ENCODE data around the gene C3orf20.

The C3orf20 gene

DNA sequence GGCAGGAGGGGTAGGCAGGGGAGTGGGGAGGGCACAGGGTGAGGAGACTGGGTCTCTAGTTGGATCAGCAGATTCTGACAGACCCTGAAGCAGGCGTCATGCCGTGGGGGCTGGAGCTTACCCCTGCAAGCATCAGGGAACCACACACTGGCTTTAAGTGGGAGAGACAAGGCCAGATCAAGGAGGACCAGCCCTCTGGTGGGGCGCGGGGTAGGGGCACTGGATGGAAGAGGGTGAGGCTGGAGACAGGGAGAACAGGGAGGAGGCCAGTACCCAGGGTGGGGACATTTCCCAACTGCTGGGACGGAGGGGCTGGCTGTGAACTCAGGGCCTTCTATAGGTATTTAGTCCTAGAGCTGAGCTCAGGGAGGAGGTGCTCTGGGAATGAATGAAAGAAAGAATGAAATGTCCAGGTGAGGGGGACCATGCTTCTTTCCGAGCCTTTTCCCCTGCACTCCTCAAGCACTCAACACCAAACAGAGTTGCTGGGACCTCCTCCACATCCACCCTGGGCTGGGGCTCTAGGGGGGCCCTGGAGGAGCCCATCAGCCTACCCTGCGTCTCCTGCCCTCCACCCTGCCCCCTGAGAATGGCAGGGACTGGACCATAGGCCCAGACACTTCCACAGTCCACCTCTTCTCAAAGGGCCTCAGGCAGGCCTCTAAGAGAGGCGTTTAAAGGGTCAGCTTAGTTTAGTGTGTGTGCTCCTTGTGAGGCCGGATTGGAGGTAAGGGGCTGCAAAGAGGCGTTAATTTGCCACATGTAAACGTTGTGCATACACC lies 94.8 kb downstream of the C3orf20 start:
- Histone ChIP-seq H3K18ac (ENCODE audit: low read length) (peak overlapping the region; percentile 21), H3K9ac (ENCODE audit: low read depth, low read length, poor library complexity) (no peak overlapping the region), H3K4me1 (ENCODE audit: control insufficient read depth in 2 of 2, insufficient read depth in 1 of 2, low read depth in 1 of 2, low read length in 2 of 2) (peaks cover 0 to 2% of the 10 kb centered on the region in 2 donors), H3K23ac (ENCODE audit: low read depth, low read length, poor library complexity) (no peak overlapping the region), H2BK5ac (ENCODE audit: low read length) (no peak overlapping the region), H3K4me3 (ENCODE audit: low read length in 2 of 2) (no peak overlapping the region), H2AFZ (ENCODE audit: low read length) (no peak overlapping the region), H2AK5ac (ENCODE audit: low read depth, low read length) (peak overlapping the region; percentile 41), H3K79me1 (ENCODE audit: low read depth, low read length) (no peaks in the 10 kb centered on the region), H3K14ac (ENCODE audit: low read length) (peak overlapping the region; percentile 83), H3K9me3 (replicated peaks in 1 of 2; ENCODE audit: control insufficient read depth in 2 of 2, insufficient read depth in 1 of 2, low read depth in 1 of 2, low read length in 2 of 2) (no peaks in the 10 kb centered on the region), H3K27ac (replicated peaks; ENCODE audit: low read length) (no peak overlapping the region), H3K36me3 (replicated peaks in 1 of 2; ENCODE audit: control insufficient read depth in 2 of 2, insufficient read depth in 2 of 2, low read length in 2 of 2) (no peaks in the 10 kb centered on the region), H3K4me2 (ENCODE audit: insufficient read depth, low read length, poor library complexity, severe bottlenecking) (no peak overlapping the region), H4K91ac (ENCODE audit: low read depth, low read length, poor library complexity) (no peak overlapping the region), H2BK120ac (ENCODE audit: low read depth, low read length) (no peak overlapping the region), H2BK12ac (ENCODE audit: low read length) (no peak overlapping the region), H3K4ac (ENCODE audit: low read length) (no peak overlapping the region), H3K27me3 (ENCODE audit: control insufficient read depth in 3 of 3, insufficient read depth in 3 of 3, low read depth in 1 of 3, low read length in 3 of 3) (peaks cover 0 to 2% (median 0%) of the 10 kb centered on the region in 3 experiments), H4K8ac (ENCODE audit: low read depth, low read length) (no peak overlapping the region), H2BK15ac (ENCODE audit: low read length) (peak overlapping the region; percentile 24)
- no CpG with 5 or more reads among the region's 11 CpGs for WGBS, 2 donors (ENCODE audit: extremely low coverage in 2 of 2, insufficient read length in 2 of 2, insufficient replicate concordance in 1 of 2)
- DNase-seq (ENCODE audit: low spot score), result no peak

DNA sequence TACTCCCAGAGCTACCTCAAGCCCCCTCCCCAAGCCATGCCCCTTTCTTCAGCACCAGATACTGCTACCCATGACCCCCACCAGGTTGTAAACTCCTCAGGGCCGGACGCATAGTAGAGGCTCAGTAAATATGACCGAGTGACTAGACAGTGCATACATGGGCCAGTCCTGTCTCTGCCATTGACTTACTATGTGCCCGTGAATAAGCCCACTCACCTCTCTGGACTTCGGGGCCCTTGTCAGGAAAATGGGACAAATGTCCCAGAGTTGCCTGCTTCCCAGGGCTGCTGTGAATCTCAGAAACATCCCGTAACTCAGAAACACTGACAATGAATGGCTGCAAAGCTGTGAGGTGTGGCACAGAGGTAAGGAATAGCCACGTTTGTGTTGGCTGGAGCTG lies 95.7 kb downstream of the C3orf20 start:
- H2BK12ac ChIP-seq (ENCODE audit: low read length), result no peak overlapping the region
- H3K18ac ChIP-seq (ENCODE audit: low read length), result no peak overlapping the region
- WGBS, 2 donors (ENCODE audit: extremely low coverage in 2 of 2, insufficient read length in 2 of 2, insufficient replicate concordance in 1 of 2), result no CpG with 5 or more reads among the region's 7 CpGs
- H2AK5ac ChIP-seq (ENCODE audit: low read depth, low read length), result no peak overlapping the region
- no peak overlapping the region for H3K4ac ChIP-seq (ENCODE audit: low read length)
- H3K27me3 ChIP-seq (ENCODE audit: control insufficient read depth in 3 of 3, insufficient read depth in 3 of 3, low read depth in 1 of 3, low read length in 3 of 3), result peaks cover 0 to 2% (median 0%) of the 10 kb centered on the region in 3 experiments
- no peak overlapping the region for H3K4me3 ChIP-seq (ENCODE audit: low read length in 2 of 2)
- no peak overlapping the region for H4K8ac ChIP-seq (ENCODE audit: low read depth, low read length)
- H3K9me3 ChIP-seq (replicated peaks in 1 of 2; ENCODE audit: control insufficient read depth in 2 of 2, insufficient read depth in 1 of 2, low read depth in 1 of 2, low read length in 2 of 2), result no peaks in the 10 kb centered on the region
- H3K4me1 ChIP-seq (ENCODE audit: control insufficient read depth in 2 of 2, insufficient read depth in 1 of 2, low read depth in 1 of 2, low read length in 2 of 2), result peaks cover 0 to 2% of the 10 kb centered on the region in 2 donors
- H2BK15ac ChIP-seq (ENCODE audit: low read length), result peak overlapping the region; percentile 49
- H3K23ac ChIP-seq (ENCODE audit: low read depth, low read length, poor library complexity), result no peak overlapping the region
- H2BK120ac ChIP-seq (ENCODE audit: low read depth, low read length), result no peak overlapping the region
- no peak overlapping the region for H3K9ac ChIP-seq (ENCODE audit: low read depth, low read length, poor library complexity)
- no peak overlapping the region for H3K14ac ChIP-seq (ENCODE audit: low read length)
- no peak overlapping the region for H2AFZ ChIP-seq (ENCODE audit: low read length)
- no peak overlapping the region for H3K27ac ChIP-seq (replicated peaks; ENCODE audit: low read length)
- DNase-seq (ENCODE audit: low spot score), result no peak
- H2BK5ac ChIP-seq (ENCODE audit: low read length), result no peak overlapping the region
- H3K4me2 ChIP-seq (ENCODE audit: insufficient read depth, low read length, poor library complexity, severe bottlenecking), result no peak overlapping the region
- H3K36me3 ChIP-seq (replicated peaks in 1 of 2; ENCODE audit: control insufficient read depth in 2 of 2, insufficient read depth in 2 of 2, low read length in 2 of 2), result no peaks in the 10 kb centered on the region
- no peaks in the 10 kb centered on the region for H3K79me1 ChIP-seq (ENCODE audit: low read depth, low read length)
- no peak overlapping the region for H4K91ac ChIP-seq (ENCODE audit: low read depth, low read length, poor library complexity)

DNA sequence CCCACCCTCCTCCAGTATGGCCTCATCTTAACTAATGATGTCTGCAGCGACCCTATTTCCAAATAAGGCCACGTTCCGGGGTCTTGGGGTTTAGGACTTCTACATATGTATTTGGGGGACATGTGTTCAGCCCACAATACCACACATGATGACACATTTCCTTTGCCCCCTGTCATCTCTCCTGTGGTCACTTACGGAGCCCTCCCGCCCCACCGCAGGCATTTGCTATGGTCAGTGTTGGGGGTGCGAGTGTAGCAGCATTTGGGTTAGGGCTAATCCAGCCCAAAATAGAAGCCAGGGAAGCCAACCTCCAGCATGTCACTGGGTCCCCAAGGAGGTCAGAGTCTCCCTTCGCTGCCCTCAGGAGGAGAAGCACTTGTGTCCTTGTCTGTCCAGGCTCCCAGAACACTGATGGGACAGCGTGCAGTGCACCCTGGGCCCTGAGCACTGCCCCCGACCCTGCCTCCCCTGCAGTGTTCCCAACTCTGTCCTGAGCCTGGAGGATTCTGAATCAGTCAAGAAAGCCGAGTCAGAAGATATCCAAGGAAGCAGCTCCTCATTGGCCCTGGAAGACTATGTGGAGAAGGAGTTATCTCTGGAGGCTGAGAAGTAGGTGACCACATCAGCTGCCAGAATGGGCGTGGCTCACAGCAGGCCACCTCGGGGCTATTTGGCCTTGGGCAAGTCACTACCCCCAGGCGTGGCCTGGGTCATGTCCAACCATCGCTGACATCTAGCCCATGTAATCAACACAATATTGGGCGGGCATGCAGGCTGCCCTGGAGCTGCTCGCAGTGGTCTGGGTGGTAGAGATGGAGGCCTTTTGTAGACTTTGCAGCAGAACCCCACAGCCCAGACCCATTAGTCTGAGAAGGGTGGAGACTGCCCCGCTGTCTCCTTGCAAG lies 96.9 kb downstream of the C3orf20 start:
- H2AK5ac ChIP-seq (ENCODE audit: low read depth, low read length), result peak overlapping the region; percentile 25
- no peak overlapping the region for H2BK12ac ChIP-seq (ENCODE audit: low read length)
- no CpG with 5 or more reads among the region's 18 CpGs for WGBS, 2 donors (ENCODE audit: extremely low coverage in 2 of 2, insufficient read length in 2 of 2, insufficient replicate concordance in 1 of 2)
- no peak overlapping the region for H2AFZ ChIP-seq (ENCODE audit: low read length)
- H3K9ac ChIP-seq (ENCODE audit: low read depth, low read length, poor library complexity), result no peak overlapping the region
- no peak overlapping the region for H4K91ac ChIP-seq (ENCODE audit: low read depth, low read length, poor library complexity)
- no peak for DNase-seq (ENCODE audit: low spot score)
- H3K4me3 ChIP-seq (ENCODE audit: low read length in 2 of 2), result no peak overlapping the region
- peaks cover 0 to 2% of the 10 kb centered on the region in 2 donors for H3K4me1 ChIP-seq (ENCODE audit: control insufficient read depth in 2 of 2, insufficient read depth in 1 of 2, low read depth in 1 of 2, low read length in 2 of 2)
- peak overlapping the region; percentile 17 for H2BK15ac ChIP-seq (ENCODE audit: low read length)
- H2BK5ac ChIP-seq (ENCODE audit: low read length), result no peak overlapping the region
- no peak overlapping the region for H3K23ac ChIP-seq (ENCODE audit: low read depth, low read length, poor library complexity)
- H2BK120ac ChIP-seq (ENCODE audit: low read depth, low read length), result no peak overlapping the region
- H3K4me2 ChIP-seq (ENCODE audit: insufficient read depth, low read length, poor library complexity, severe bottlenecking), result no peak overlapping the region
- H3K36me3 ChIP-seq (replicated peaks in 1 of 2; ENCODE audit: control insufficient read depth in 2 of 2, insufficient read depth in 2 of 2, low read length in 2 of 2), result no peaks in the 10 kb centered on the region
- H3K4ac ChIP-seq (ENCODE audit: low read length), result no peak overlapping the region
- no peak overlapping the region for H4K8ac ChIP-seq (ENCODE audit: low read depth, low read length)
- H3K14ac ChIP-seq (ENCODE audit: low read length), result no peak overlapping the region
- no peaks in the 10 kb centered on the region for H3K79me1 ChIP-seq (ENCODE audit: low read depth, low read length)
- no peak overlapping the region for H3K27ac ChIP-seq (replicated peaks; ENCODE audit: low read length)
- H3K27me3 ChIP-seq (ENCODE audit: control insufficient read depth in 3 of 3, insufficient read depth in 3 of 3, low read depth in 1 of 3, low read length in 3 of 3), result peaks cover 0 to 2% (median 0%) of the 10 kb centered on the region in 3 experiments
- H3K9me3 ChIP-seq (replicated peaks in 1 of 2; ENCODE audit: control insufficient read depth in 2 of 2, insufficient read depth in 1 of 2, low read depth in 1 of 2, low read length in 2 of 2), result no peaks in the 10 kb centered on the region
- H3K18ac ChIP-seq (ENCODE audit: low read length), result peak overlapping the region; percentile 42
